T-helper 2 cell treated with Interferon-gamma antibody and Interleukin-4, amounts not matched to agents 100 ng/mL and 5 ng/mL, for 36 hours (primary cell): Measurements from ENCODE around the gene ERC2. TPM values are rescaled to one million over a fixed set of nuclear protein-coding genes. Genes with fewer than 3 reads are reported as not detected.
"Not testable (repeated sequence)": the region's sequence is repeated elsewhere in the genome, so short reads cannot be mapped to it uniquely, and the experiment has no call there.

Experiments used
- intact Hi-C: fragments of 100-400 bp; cut with micrococcal nuclease; formaldehyde crosslinking; loops from one replicate; pipeline ENCODE4 v1.15.1; 2023
- total RNA-seq: library from RNA; stranded (reverse); gene quantifications from 2 replicates; pipeline ENCODE4 v1.2.3, GENCODE V29; 2022

ERC2 gene
- total RNA-seq, 1 donor from 2014 or later, result 0.20 TPM

- intact Hi-C loops, result no loop called here
These were observed 391.5 kb downstream of the ERC2 start for GRCh38 chr3:56076746-56077145.

GRCh38 chr3:56075089-56075488, 393.2 kb downstream of the ERC2 start:
- intact Hi-C loops, result no loop called here

- intact Hi-C loops, result no loop called here
These were observed 398.5 kb downstream of the ERC2 start for GRCh38 chr3:56069766-56070165.

GRCh38 chr3:56066405-56066804, 401.9 kb downstream of the ERC2 start:
- intact Hi-C loops, result not testable (repeated sequence)

GRCh38 chr3:56064684-56065083, 403.6 kb downstream of the ERC2 start:
- intact Hi-C loops, result no loop called here

GRCh38 chr3:56061279-56061626, 407.0 kb downstream of the ERC2 start:
- intact Hi-C loops, result no loop called here

GRCh38 chr3:56060521-56061278, 407.6 kb downstream of the ERC2 start:
- intact Hi-C loops, result no loop called here

GRCh38 chr3:56059731-56060130, 408.5 kb downstream of the ERC2 start:
- intact Hi-C loops, result no loop called here

- intact Hi-C loops, result no loop called here
These were observed 412.3 kb downstream of the ERC2 start for GRCh38 chr3:56055951-56056350.

GRCh38 chr3:56055546-56055945, 412.7 kb downstream of the ERC2 start:
- intact Hi-C loops, result no loop called here

GRCh38 chr3:56054844-56055243, 413.4 kb downstream of the ERC2 start:
- intact Hi-C loops, result no loop called here

GRCh38 chr3:56053727-56054126, 414.5 kb downstream of the ERC2 start:
- intact Hi-C loops, result no loop called here

- intact Hi-C loops, result no loop called here
These were observed 416.1 kb downstream of the ERC2 start for GRCh38 chr3:56052188-56052587.

- intact Hi-C loops, result no loop called here
These were observed 417.2 kb downstream of the ERC2 start for GRCh38 chr3:56051052-56051451.

- intact Hi-C loops, result no loop called here
These were observed 419.3 kb downstream of the ERC2 start for GRCh38 chr3:56048946-56049345.

GRCh38 chr3:56048331-56048730, 419.9 kb downstream of the ERC2 start:
- intact Hi-C loops, result no loop called here

- intact Hi-C loops, result no loop called here
These were observed 425.8 kb downstream of the ERC2 start for GRCh38 chr3:56042326-56042951.

GRCh38 chr3:56025326-56025725, 442.9 kb downstream of the ERC2 start:
- intact Hi-C loops, result no loop called here

GRCh38 chr3:56023546-56023945, 444.7 kb downstream of the ERC2 start:
- intact Hi-C loops, result no loop called here

GRCh38 chr3:56022619-56023018, 445.6 kb downstream of the ERC2 start:
- intact Hi-C loops, result no loop called here

- intact Hi-C loops, result no loop called here
These were observed 448.6 kb downstream of the ERC2 start for GRCh38 chr3:56019490-56020146.

GRCh38 chr3:56015374-56015773, 452.9 kb downstream of the ERC2 start:
- intact Hi-C loops, result not testable (repeated sequence)

- intact Hi-C loops, result no loop called here
These were observed 455.5 kb downstream of the ERC2 start for GRCh38 chr3:56012721-56013120.
